ENCODE measurements around the gene DOCK10. TPM values are rescaled to one million over a fixed set of nuclear protein-coding genes. Genes with fewer than 3 reads are reported as not detected.
A peak's percentile ranks its signal among the peaks of the same experiment; 100 is the strongest.

The DOCK10 gene
- total RNA-seq, 1 donor from 2014 or later: 6.0 TPM

- no peak for DNase-seq (ENCODE audit: low spot score)
- ATAC-seq: no peak
These were observed 516 bp upstream of the DOCK10 start for GRCh38 chr2:225042800-225043167.

GRCh38 chr2:225041207-225041850 lies 939 bp downstream of the DOCK10 start:
- ATAC-seq: peak; percentile 61
- DNase-seq (ENCODE audit: low spot score): peak; percentile 55

- ATAC-seq: peak; percentile 81
- DNase-seq (ENCODE audit: low spot score): peak; percentile 75
These were observed 1.4 kb downstream of the DOCK10 start for GRCh38 chr2:225040856-225041206.

GRCh38 chr2:225040142-225040541 lies 2.1 kb downstream of the DOCK10 start:
- DNase-seq (ENCODE audit: low spot score) (no peak), ATAC-seq (no peak)

- no peak for DNase-seq (ENCODE audit: low spot score)
- ATAC-seq: no peak
These were observed 4.1 kb downstream of the DOCK10 start for GRCh38 chr2:225038231-225038523.

GRCh38 chr2:225037415-225038230 lies 4.6 kb downstream of the DOCK10 start:
- no peak for ATAC-seq

GRCh38 chr2:225036431-225036830 lies 5.8 kb downstream of the DOCK10 start:
- ATAC-seq: no peak

More at GRCh38 chr2:225037415-225038230, 4.6 kb downstream of the DOCK10 start:
- no peak for DNase-seq (ENCODE audit: low spot score)

GRCh38 chr2:225033440-225034318 lies 8.6 kb downstream of the DOCK10 start:
- ATAC-seq (no peak), DNase-seq (ENCODE audit: low spot score) (no peak)

More at GRCh38 chr2:225036431-225036830, 5.8 kb downstream of the DOCK10 start:
- no peak for DNase-seq (ENCODE audit: low spot score)

- ATAC-seq (no peak), DNase-seq (ENCODE audit: low spot score) (no peak)
These were observed 10.0 kb downstream of the DOCK10 start for GRCh38 chr2:225032246-225032645.

GRCh38 chr2:225031599-225031998 lies 10.7 kb downstream of the DOCK10 start:
- DNase-seq (ENCODE audit: low spot score): no peak
- no peak for ATAC-seq

GRCh38 chr2:225030893-225031292 lies 11.4 kb downstream of the DOCK10 start:
- ATAC-seq (peak; percentile 47), DNase-seq (ENCODE audit: low spot score) (no peak)

GRCh38 chr2:225030203-225030602 lies 12.1 kb downstream of the DOCK10 start:
- peak; percentile 11 for ATAC-seq

GRCh38 chr2:225028572-225028971 lies 13.7 kb downstream of the DOCK10 start:
- ATAC-seq (no peak), DNase-seq (ENCODE audit: low spot score) (no peak)

More at GRCh38 chr2:225030203-225030602, 12.1 kb downstream of the DOCK10 start:
- DNase-seq (ENCODE audit: low spot score): no peak

GRCh38 chr2:225027061-225027762 lies 15.1 kb downstream of the DOCK10 start:
- DNase-seq (ENCODE audit: low spot score): no peak
- no peak for ATAC-seq

GRCh38 chr2:225025917-225026571 lies 16.2 kb downstream of the DOCK10 start:
- DNase-seq (ENCODE audit: low spot score): no peak
- ATAC-seq: no peak

GRCh38 chr2:225022188-225022587 lies 20.1 kb downstream of the DOCK10 start:
- DNase-seq (ENCODE audit: low spot score) (peak; percentile 72), ATAC-seq (peak; percentile 79)

- DNase-seq (ENCODE audit: low spot score): no peak
- no peak for ATAC-seq
These were observed 22.0 kb downstream of the DOCK10 start for GRCh38 chr2:225020168-225020849.

- DNase-seq (ENCODE audit: low spot score) (no peak), ATAC-seq (no peak)
These were observed 23.2 kb downstream of the DOCK10 start for GRCh38 chr2:225019105-225019504.

- peak; percentile 65 for ATAC-seq
- DNase-seq (ENCODE audit: low spot score): no peak
These were observed 24.6 kb downstream of the DOCK10 start for GRCh38 chr2:225017713-225018112.

Measured in left lobe of liver (tissue), 2 donors.